NCI-H510A (cell line): ENCODE results near the gene SIGLEC11.
"Not testable (repeated sequence)": the region's sequence is repeated elsewhere in the genome, so short reads cannot be mapped to it uniquely, and the experiment has no call there.

Source experiments
- DNase-seq: peaks from one replicate; lab custom pipeline; 2025; lab: John Stamatoyannopoulos, UW

Gene SIGLEC11

GRCh38 chr19:49981603-49982593 is 20.9 kb upstream of the SIGLEC11 start:
- no peak for DNase-seq

- DNase-seq: no peak
Observed at GRCh38 chr19:49978324-49978723, 17.4 kb upstream of the SIGLEC11 start.

GRCh38 chr19:49977881-49978280 is 16.9 kb upstream of the SIGLEC11 start:
- no peak for DNase-seq

- DNase-seq: no peak
Observed at GRCh38 chr19:49977076-49977475, 16.1 kb upstream of the SIGLEC11 start.

- no peak for DNase-seq
Observed at GRCh38 chr19:49976496-49976895, 15.5 kb upstream of the SIGLEC11 start.

GRCh38 chr19:49975051-49975450 is 14.1 kb upstream of the SIGLEC11 start:
- no peak for DNase-seq

- DNase-seq: no peak
Observed at GRCh38 chr19:49973987-49974386, 13.0 kb upstream of the SIGLEC11 start.

- no peak for DNase-seq
Observed at GRCh38 chr19:49972841-49973240, 11.9 kb upstream of the SIGLEC11 start.

GRCh38 chr19:49971991-49972411 is 11.0 kb upstream of the SIGLEC11 start:
- no peak for DNase-seq

- not testable (repeated sequence) for DNase-seq
Observed at GRCh38 chr19:49969355-49969754, 8.4 kb upstream of the SIGLEC11 start.

GRCh38 chr19:49968279-49968922 is 7.4 kb upstream of the SIGLEC11 start:
- DNase-seq: no peak

- DNase-seq: not testable (repeated sequence)
Observed at GRCh38 chr19:49959892-49960291, 1.1 kb downstream of the SIGLEC11 start.

GRCh38 chr19:49958596-49958995 is 2.4 kb downstream of the SIGLEC11 start:
- not testable (repeated sequence) for DNase-seq

GRCh38 chr19:49958144-49958543 is 2.8 kb downstream of the SIGLEC11 start:
- not testable (repeated sequence) for DNase-seq

- no peak for DNase-seq
Observed at GRCh38 chr19:49957262-49957915, 3.6 kb downstream of the SIGLEC11 start.

GRCh38 chr19:49956115-49956495 is 4.9 kb downstream of the SIGLEC11 start:
- no peak for DNase-seq

GRCh38 chr19:49954933-49955332 is 6.0 kb downstream of the SIGLEC11 start:
- no peak for DNase-seq

GRCh38 chr19:49954092-49954829 is 6.7 kb downstream of the SIGLEC11 start:
- DNase-seq: no peak

- no peak for DNase-seq
Observed at GRCh38 chr19:49953416-49953815, 7.6 kb downstream of the SIGLEC11 start.

- no peak for DNase-seq
Observed at GRCh38 chr19:49952906-49953305, 8.1 kb downstream of the SIGLEC11 start.

GRCh38 chr19:49952479-49952836 is 8.5 kb downstream of the SIGLEC11 start:
- DNase-seq: no peak
